HG03139 (cell line): ENCODE data around the gene TMEM238L.

ENCODE experiments used
- ATAC-seq: cut with Tn5 transposase; IDR thresholded peaks from one replicate; pipeline ENCODE4 v1.9.1; 2021; ENCODE audit not compliant: unreplicated experiment

TMEM238L gene

GRCh38 chr17:10805911-10806310 lies 2.0 kb upstream of the TMEM238L start:
- ATAC-seq = no peak

- no peak for ATAC-seq
Observed at GRCh38 chr17:10804546-10804945, 647 bp upstream of the TMEM238L start.

DNA sequence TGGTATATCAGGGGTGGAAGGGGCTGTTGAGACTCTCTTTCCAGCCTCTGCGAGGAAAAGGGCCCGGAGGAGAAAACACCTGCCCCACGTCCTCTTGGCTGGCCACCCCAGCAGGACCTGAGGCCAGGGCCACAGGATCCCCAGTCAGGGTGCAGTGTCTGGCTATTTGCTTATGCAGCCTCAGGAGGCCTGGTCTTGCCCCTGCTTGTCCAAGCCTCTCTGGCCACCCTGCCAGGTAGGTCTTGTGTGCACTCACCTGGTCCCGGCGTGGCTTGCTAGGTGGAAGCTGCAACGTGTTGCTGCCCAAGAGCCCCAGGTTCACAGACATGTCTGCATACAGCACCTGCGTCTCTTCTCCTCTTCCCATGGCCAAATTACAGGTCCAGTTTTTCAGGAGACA lies 549 bp downstream of the TMEM238L start:
- ATAC-seq = no peak

GRCh38 chr17:10802496-10803284 lies 1.2 kb downstream of the TMEM238L start:
- ATAC-seq = no peak

- ATAC-seq = no peak
Observed at GRCh38 chr17:10799407-10799806, 4.5 kb downstream of the TMEM238L start.

DNA sequence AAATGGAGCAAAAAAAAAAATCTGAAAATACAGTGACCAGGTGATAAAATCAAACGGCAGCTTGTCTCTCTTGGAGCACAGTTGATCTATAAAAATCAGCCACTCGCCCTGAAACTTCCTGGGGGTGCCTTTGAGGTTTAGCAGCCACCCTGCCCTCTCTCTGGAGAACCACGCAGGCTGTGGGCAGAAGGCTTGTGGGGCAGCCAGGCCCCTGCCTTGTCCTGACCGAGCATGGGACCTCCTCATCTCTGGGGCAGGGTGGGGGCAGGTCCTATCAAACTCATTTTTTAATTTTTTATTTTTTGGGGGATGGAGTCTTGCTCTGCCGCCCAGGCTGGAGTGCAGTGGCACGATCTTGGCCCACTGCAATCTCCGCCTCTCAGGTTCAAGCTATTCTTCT lies 5.0 kb downstream of the TMEM238L start:
- ATAC-seq = no peak

DNA sequence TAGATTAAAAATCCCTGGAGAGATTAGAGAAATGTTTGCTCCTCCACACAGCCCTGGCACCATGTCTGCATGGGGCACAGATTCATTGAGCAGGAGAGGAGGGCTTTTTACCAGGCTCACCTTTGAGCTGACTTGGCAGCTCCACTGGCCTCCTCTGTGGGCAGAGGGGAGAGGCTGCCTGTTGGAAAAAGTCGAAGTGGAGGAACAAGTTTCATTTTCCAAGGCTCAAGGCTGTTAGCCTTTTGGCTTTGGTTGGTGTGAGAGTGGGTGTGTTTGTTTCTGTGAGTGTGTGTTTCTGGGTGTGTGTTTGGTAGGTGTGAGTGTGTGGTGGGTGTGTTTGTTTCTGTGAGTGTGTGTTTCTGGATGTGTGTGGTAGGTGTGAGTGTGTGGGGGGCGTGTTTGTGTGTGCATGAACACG lies 5.6 kb downstream of the TMEM238L start:
- no peak for ATAC-seq

DNA sequence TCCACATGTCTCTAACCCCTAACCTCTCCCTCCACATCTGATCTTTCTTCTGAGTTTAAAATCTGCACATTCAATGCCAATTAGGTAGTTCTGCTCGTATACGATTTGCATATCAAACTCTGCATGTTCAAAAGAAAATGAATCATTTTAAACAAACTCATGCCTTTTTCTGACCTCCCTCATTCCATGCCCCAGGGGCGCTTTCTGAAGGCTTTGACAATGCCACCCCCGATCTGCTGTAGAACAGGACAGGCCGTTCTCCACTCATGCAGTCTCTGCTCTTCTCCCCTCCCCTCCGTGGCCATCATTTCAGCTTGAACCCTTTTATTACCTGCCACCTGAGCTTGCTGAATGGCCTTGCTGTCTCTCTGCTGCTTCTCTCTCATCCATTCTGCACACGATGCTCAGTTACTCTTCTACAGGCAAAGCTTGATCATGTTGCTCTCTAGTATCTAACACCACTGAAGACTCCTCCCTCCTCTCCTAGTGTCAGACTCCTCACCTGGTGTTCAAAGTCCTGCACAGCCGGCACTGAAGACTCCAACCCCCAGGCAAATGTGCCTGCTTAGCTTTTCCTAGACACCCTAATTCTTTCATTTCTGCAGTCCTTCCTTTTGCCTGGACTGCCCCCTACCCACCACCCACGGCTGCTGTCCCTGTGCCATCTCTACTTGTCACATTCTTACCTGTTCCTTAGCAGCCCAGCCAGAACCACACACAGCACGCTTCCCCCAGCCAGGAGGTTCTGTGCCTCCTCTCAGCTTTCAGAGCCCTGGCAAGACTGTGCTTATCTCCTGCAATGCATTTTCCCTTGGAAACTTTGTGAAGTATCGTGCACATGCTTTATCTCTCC lies 6.2 kb downstream of the TMEM238L start:
- no peak for ATAC-seq

- no peak for ATAC-seq
Observed at GRCh38 chr17:10793816-10794215, 10.1 kb downstream of the TMEM238L start.

DNA sequence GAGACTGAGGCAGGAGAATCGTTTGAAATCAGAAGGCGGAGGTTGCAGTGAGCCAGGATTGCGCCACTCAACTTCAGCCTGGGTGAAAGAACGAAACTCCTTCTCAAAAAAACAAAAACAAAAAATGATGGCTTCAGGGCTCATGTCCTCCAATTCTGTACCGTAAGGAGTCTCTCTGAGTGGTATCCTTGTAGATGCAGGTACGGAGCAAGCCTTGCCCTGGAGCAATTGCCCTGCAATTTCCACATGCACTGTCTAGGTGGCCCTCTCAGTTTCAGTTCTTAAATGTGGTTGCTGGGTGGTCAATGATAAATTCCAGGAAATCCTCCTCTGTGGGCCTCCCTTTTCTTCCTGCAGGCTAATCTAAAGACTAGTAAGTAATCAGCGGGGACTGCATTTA lies 10.6 kb downstream of the TMEM238L start:
- ATAC-seq = no peak

- ATAC-seq = no peak
Observed at GRCh38 chr17:10792151-10792550, 11.7 kb downstream of the TMEM238L start.

DNA sequence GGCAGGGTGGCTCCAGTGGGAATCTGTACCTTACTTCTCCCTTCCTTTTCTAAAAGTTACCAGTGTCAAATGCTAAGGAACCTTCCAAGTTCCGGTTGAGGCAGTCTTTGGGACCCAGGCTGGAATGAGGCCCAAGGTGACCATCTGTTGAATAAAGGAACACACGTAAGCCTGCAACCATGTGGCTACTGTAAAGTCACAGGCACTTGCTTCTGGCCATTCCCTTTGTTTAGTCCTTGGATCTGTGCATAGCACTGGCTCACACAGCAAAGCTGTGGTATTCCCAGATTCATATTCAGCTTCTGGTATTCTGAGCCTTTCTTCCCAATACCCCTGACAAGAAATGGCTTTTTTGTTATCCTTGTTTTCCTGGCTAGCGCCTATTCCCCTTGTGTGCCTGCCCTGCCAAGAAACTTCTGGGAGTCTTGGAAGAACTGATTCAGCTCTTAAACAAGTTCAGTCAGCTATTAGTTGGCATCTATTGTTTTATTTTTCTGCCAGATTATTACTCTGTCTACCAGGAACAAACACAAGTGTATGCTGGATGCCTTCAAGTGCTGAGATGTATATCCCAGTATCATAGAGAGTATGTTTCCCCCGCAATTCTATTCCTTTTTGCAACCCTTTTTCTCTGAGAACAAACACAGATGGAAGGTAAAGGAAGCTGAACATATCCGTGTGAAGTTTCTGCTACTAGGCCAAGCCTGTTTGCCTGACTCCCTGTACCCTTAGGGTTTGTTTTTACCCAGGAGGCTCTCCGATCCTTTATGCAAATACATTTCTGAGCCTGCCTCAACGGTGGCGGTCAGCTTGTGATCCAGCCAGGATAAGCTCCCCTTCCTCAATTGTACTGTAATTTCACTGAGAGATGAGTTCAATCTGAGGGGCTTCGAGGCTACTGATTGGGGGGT lies 13.2 kb downstream of the TMEM238L start:
- ATAC-seq = no peak

DNA sequence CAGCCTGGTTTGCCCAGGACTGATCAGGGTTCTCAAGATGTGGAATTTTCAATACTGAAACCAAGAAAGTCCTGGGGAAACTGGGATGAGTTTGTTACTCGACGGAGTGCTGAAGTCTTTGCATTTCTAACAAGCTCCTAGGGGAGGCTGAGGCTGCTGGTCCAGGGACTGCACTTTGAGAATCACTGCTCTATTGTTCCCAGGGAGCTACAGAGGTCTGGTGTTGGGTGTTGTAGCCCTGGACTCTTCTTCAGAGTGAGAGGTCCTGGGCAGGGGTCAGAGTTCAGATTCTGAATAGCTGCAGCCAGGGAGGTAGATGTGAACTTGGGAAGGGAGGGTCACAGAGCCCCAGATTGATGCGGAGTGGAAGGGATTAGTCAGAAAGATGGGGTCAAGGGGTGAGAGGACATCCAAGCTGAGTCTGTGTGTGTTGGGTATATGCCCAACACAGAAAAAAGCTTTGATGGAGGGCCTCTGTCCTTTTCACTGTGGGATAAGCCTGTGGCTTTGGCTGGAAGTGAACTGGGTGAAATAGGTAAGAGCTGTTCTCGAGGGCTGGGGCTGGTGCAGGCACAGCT lies 14.1 kb downstream of the TMEM238L start:
- no peak for ATAC-seq

DNA sequence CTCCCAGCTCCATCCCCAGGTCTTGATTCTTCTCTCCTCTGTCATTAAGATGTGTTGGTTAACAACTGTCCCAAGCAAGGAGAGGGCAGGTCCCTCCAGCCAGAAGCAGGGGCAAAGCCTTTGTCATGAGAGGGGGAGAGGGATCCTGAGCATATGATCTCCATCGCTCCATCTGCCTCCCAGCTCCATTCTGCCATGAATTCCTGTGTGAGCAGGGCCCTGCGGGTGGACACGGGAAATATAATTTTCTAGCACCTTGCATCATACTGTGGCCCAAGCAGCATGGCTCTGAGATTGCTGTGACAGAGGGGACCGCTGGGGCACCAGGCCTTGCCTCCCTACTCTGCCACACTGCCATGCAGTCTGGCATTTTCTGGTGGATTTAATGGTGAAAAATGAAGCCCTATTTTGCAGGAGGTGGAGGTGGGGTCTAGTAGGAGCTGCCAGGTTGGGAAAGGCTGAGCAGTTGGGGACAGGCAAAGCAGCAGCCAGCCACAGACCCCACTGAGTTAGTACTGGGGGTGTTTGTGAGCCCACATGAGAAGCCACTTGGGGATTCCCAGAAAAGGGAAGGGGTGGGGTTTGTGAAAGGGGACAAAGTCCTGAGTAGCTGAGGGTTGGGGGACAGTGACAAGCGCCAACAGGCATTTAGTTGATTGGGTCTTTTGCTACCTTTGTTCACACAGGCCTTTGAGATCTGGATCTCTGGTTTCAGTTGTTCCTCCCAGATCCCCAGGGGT lies 16.4 kb downstream of the TMEM238L start:
- no peak for ATAC-seq

- no peak for ATAC-seq
Observed at GRCh38 chr17:10785295-10785694, 18.6 kb downstream of the TMEM238L start.

GRCh38 chr17:10779609-10780008 lies 24.3 kb downstream of the TMEM238L start:
- no peak for ATAC-seq

- ATAC-seq = no peak
Observed at GRCh38 chr17:10777890-10778289, 26.0 kb downstream of the TMEM238L start.

GRCh38 chr17:10777131-10777807 lies 26.6 kb downstream of the TMEM238L start:
- no peak for ATAC-seq

DNA sequence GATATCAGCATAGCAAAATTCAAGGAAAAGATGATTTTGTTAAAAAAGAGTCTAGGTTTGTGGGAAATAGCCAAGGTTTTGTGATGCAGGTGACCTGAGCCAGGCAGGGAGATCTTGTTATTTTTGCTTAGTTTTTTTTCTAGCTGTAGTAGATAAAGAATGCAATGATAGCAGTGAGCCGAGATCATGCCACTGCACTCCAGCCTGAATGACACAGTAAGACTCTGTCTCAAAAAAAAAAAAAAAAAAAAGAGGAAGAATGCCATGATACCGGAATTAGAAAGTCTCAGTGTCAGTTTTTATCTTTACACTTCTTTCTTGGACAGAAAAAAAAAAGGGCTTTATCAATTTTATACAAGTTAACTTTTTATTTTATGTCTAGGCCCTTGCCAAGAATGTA lies 27.5 kb downstream of the TMEM238L start:
- ATAC-seq = no peak
